Tibial nerve (tissue), 3 donors: ENCODE data around the gene KDM5C.

Experiments used
- POLR2A ChIP-seq, 2 donors: fragments of 450-650 bp; IDR thresholded peaks; one replicate each; pipeline ENCODE4 v1.6.1; 2017; ENCODE audit warnings: antibody characterized with exemption in 2 of 2, mild to moderate bottlenecking in 2 of 2, moderate library complexity in 2 of 2
- TF ChIP-seq, protein P1 (sequence below), 5 experiments: fragments of 200-600 bp in 3 of 5; fragments of 450-650 bp in 2 of 5; sonication (generic) in 3 of 5; IDR thresholded peaks; one replicate each; pipeline ENCODE4 v1.5.1; 2016 to 2019; ENCODE audit warnings: antibody characterized with exemption in 5 of 5, mild to moderate bottlenecking in 3 of 5, moderate library complexity in 2 of 5

- TF ChIP-seq, protein P1, sequence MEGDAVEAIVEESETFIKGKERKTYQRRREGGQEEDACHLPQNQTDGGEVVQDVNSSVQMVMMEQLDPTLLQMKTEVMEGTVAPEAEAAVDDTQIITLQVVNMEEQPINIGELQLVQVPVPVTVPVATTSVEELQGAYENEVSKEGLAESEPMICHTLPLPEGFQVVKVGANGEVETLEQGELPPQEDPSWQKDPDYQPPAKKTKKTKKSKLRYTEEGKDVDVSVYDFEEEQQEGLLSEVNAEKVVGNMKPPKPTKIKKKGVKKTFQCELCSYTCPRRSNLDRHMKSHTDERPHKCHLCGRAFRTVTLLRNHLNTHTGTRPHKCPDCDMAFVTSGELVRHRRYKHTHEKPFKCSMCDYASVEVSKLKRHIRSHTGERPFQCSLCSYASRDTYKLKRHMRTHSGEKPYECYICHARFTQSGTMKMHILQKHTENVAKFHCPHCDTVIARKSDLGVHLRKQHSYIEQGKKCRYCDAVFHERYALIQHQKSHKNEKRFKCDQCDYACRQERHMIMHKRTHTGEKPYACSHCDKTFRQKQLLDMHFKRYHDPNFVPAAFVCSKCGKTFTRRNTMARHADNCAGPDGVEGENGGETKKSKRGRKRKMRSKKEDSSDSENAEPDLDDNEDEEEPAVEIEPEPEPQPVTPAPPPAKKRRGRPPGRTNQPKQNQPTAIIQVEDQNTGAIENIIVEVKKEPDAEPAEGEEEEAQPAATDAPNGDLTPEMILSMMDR (IDR thresholded peaks at IDR 0.05) = no peak
- no peak for TF ChIP-seq POLR2A (IDR thresholded peaks at IDR 0.05)
Measured at GRCh38 chrX:53263597-53264094, 38.6 kb upstream of the KDM5C start.
